Aorta (tissue), 5 donors: Measurements from ENCODE around the gene RGMB. TPM values are rescaled to one million over a fixed set of nuclear protein-coding genes. Genes with fewer than 3 reads are reported as not detected.

ENCODE experiments used
- ATAC-seq: fragments of 200-7000 bp; cut with Tn5 transposase; one replicate; pipeline ENCODE4 v1.9.1; 2022; ENCODE audit warnings: moderate library complexity; ENCODE audit not compliant: low FRiP score
- DNase-seq, 2 donors: peaks; one replicate each; pipeline ENCODE4 v3.0.0-alpha.2; 2020
- H3K27ac ChIP-seq, 2 donors: one replicate each; pipeline ENCODE4 v1.5.1; 2013; ENCODE audit warnings: low read length in 2 of 2, mild to moderate bottlenecking in 2 of 2, moderate library complexity in 2 of 2, control low read depth in 1 of 2, inconsistent platforms in 1 of 2, low read depth in 1 of 2
- H3K27me3 ChIP-seq, 2 donors: one replicate each; pipeline ENCODE4 v1.6.1; 2013; ENCODE audit warnings: control low read depth in 1 of 2, low read length in 1 of 2, mild to moderate bottlenecking in 1 of 2, moderate library complexity in 1 of 2; ENCODE audit not compliant: insufficient read depth in 2 of 2, control insufficient read depth in 1 of 2
- H3K36me3 ChIP-seq, 2 donors: one replicate each; pipeline ENCODE4 v1.6.1; 2013; ENCODE audit warnings: control low read depth in 1 of 2, low read length in 1 of 2, mild to moderate bottlenecking in 1 of 2; ENCODE audit not compliant: insufficient read depth in 2 of 2, control insufficient read depth in 1 of 2
- H3K4me1 ChIP-seq, 2 donors: one replicate each; pipeline ENCODE4 v1.6.1; 2013; ENCODE audit warnings: low read length in 2 of 2, control low read depth in 1 of 2, mild to moderate bottlenecking in 1 of 2, moderate library complexity in 1 of 2; ENCODE audit not compliant: insufficient read depth in 2 of 2, control insufficient read depth in 1 of 2
- H3K4me3 ChIP-seq, 2 donors: one replicate each; pipeline ENCODE4 v1.5.1; 2013; ENCODE audit warnings: low read length in 2 of 2, control low read depth in 1 of 2, mild to moderate bottlenecking in 1 of 2
- H3K9me3 ChIP-seq: one replicate; pipeline ENCODE4 v1.6.1; 2013; ENCODE audit warnings: mild to moderate bottlenecking, low read length; ENCODE audit not compliant: control insufficient read depth
- WGBS, 2 donors: extraction: QIAGEN DNeasy Blood & Tissue Kit; methylation state at CpG; one replicate each; pipeline ENCODE4 v1.1.7; 2013; 5-methylcytosine and 5-hydroxymethylcytosine counted together
- intact Hi-C, 2 donors: fragments of 100-400 bp; cut with DNase I; formaldehyde crosslinking; loops; one replicate each; pipeline versions ENCODE4 v1.14.2 to v1.15.0; 2022
- polyA plus RNA-seq, 2 donors: library from polyadenylated mRNA; stranded (reverse); fragments of 200-250 nt; gene quantifications; one replicate each; pipeline ENCODE4 v1.2.3, GENCODE V29; 2013
- total RNA-seq, 2 donors: library from RNA; stranded (reverse); fragmentation: NEBNext Ultra II Directional; extraction: Animal tissue kit (Norgen Biotek cat#: 25700); gene quantifications; one replicate each; pipeline ENCODE4 v1.2.1, GENCODE V29; 2021
- donor health status: healthy with polysubstance abuse.
- donor health status: Bipolar disorder and iron deficiency.
- donor health status: DM: no; HTN: no; CAD: no.
- donor health status: DM: no; HTN: no; CAD: no.
- donor health status: DM: yes; HTN: yes; CAD: no.

The RGMB gene
- total and polyA plus RNA-seq, 4 donors, result 1.5 to 13.9 (median 8.2) TPM

DNA sequence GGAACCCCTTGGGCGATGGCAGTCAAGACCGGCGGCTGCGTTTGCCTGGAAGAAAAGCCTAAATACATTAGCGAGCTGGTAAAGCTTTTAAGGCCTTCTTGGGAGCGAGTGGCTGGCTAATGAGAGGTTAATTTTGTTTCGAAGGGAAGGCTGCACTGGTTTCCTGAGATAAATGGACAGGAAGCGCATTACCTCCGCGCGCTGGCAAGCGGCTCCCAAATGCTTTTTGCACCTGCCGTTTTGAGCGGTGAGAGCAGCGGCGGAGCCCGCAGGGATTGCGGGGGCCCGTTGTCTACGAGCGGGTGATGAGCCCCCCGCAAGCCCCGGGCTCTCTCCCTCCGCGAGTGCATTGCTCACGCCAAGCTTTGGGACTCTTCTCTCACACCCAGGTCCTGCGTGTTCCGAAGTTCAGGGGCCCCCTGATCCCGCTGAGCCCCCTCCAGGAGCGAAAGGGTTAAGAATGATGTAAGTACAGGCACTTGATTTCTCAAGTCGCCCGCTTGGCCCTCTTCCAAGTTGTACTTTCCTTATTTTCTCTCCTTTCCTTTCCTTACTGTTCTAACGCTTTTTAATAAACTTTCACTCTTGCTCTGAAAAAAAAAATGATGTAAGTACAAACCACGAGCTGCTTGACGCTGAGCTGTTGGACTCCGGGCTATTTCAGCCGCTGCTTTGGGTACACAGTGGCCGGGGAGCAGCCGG, 3.1 kb upstream of the RGMB start:
- Histone ChIP-seq H3K27me3 (no peaks in the 10 kb centered on the region), H3K9me3 (no peaks in the 10 kb centered on the region), H3K4me1 (no peaks in the 10 kb centered on the region), H3K36me3 (no peaks in the 10 kb centered on the region), H3K27ac (no peak overlapping the region), H3K4me3 (peak overlapping the region; percentile 65 to 68)
- intact Hi-C loops, result loop anchor here in 1 of 2 donors (5.0 kb wide), 1 partner anchor 157 kb away; the partner anchor contains the start of gene CHD1
- DNase-seq, result peak; percentile 60 to 80
- WGBS, 2 donors, result 0% methylated on average over 39 of the region's 39 CpGs
- no peak for ATAC-seq

- DNase-seq (no peak), ATAC-seq (no peak)
- intact Hi-C loops, result loop anchor here in 1 of 2 donors (5.0 kb wide), 1 partner anchor 156 kb away; the partner anchor contains the start of gene CHD1
- WGBS, 2 donors, result 0% methylated on average over 6 of the region's 6 CpGs
- Histone ChIP-seq H3K4me1 (no peaks in the 10 kb centered on the region), H3K36me3 (no peaks in the 10 kb centered on the region), H3K4me3 (peak overlapping the region; percentile 65 to 68), H3K27ac (no peak overlapping the region), H3K9me3 (no peaks in the 10 kb centered on the region), H3K27me3 (no peaks in the 10 kb centered on the region)
Measured at GRCh38 chr5:98770911-98771322, 2.5 kb upstream of the RGMB start.

DNA sequence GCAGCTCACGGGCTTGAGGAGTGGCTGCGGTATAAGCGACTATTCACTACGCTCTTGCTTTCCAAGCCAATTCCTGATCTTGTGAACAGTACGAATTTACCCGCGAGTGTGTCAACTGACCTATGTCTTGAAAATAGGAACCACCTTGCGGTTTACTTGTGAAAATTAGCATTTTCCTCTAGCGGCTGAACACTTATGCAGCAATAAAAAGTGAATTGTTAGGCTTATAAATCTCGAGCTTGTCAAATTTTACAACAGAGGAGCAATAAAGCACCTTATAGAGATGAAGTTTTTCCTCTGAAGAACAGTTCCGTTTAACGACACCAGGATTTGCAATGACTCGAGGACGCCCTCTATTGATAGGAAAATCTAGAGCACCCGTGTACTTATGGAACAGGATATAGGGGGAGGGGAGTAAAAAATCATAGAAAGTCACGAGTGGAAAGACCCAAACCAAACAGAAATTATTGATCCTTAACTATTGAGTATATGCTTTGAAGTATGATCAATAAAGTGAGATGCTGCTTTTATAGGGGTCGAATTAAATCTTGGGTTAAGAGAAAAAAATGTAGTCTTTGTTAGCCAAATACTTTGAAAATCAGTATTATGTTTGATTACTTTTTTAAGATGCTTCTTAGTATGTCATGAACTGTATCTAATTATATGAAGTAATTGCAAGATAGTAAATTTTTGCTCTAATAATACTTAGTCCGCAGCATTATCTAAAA, 1.9 kb upstream of the RGMB start:
- Histone ChIP-seq H3K27ac (no peak overlapping the region), H3K36me3 (no peaks in the 10 kb centered on the region), H3K27me3 (no peaks in the 10 kb centered on the region), H3K9me3 (no peaks in the 10 kb centered on the region), H3K4me1 (no peaks in the 10 kb centered on the region), H3K4me3 (peak overlapping the region; percentile 65 to 68)
- DNase-seq, result no peak
- 3% methylated on average over 18 of the region's 18 CpGs for WGBS, 2 donors
- intact Hi-C loops, result loop anchor here in 1 of 2 donors (5.0 kb wide), 1 partner anchor 156 kb away; the partner anchor contains the start of gene CHD1
- ATAC-seq, result peak; percentile 52

- no peaks in the 10 kb centered on the region for H3K36me3 ChIP-seq
- DNase-seq (peak; percentile 79 to 89), ATAC-seq (peak; percentile 67)
- 5 to 6% methylated on average over 34 of the region's 34 CpGs for WGBS, 2 donors
- peak overlapping the region in 1 of 2 donors; percentile 60 for H3K27ac ChIP-seq
- no peaks in the 10 kb centered on the region for H3K4me1 ChIP-seq
- no peaks in the 10 kb centered on the region for H3K27me3 ChIP-seq
- no peaks in the 10 kb centered on the region for H3K9me3 ChIP-seq
- intact Hi-C loops, result loop anchor here in 1 of 2 donors (5.0 kb wide), 1 partner anchor 155 kb away; the partner anchor contains the start of gene CHD1
- peak overlapping the region in 1 of 2 donors; percentile 4 for H3K4me3 ChIP-seq
Measured at GRCh38 chr5:98772415-98773213, 849 bp upstream of the RGMB start.

DNA sequence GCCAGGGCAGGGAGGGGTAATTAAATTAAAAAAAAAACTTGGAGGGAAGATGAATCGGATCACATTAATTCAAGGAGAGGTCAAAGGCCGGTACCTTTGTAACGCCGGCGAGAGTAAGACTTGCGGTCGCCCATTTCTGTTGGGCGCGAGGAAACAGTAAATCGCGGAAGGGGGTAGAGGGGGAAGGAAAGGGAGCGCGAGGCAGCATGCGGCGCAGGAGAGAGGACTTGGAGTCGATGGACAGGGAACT, 324 bp upstream of the RGMB start:
- H3K4me1 ChIP-seq, result no peaks in the 10 kb centered on the region
- intact Hi-C loops, result loop anchor here in 1 of 2 donors (5.0 kb wide), 1 partner anchor 154 kb away; the partner anchor contains the start of gene CHD1
- no peak for DNase-seq
- peak overlapping the region in 1 of 2 donors; percentile 4 for H3K4me3 ChIP-seq
- 0% methylated on average over 16 of the region's 16 CpGs for WGBS, 2 donors
- H3K9me3 ChIP-seq, result no peaks in the 10 kb centered on the region
- no peak overlapping the region for H3K27ac ChIP-seq
- no peaks in the 10 kb centered on the region for H3K36me3 ChIP-seq
- ATAC-seq, result no peak
- no peaks in the 10 kb centered on the region for H3K27me3 ChIP-seq

- intact Hi-C loops, result loop anchor here in 1 of 2 donors (5.0 kb wide), 1 partner anchor 153 kb away; the partner anchor contains the start of gene CHD1
- no peaks in the 10 kb centered on the region for H3K27me3 ChIP-seq
- ATAC-seq (peak; percentile 48), DNase-seq (peak; percentile 64 to 86)
- H3K4me1 ChIP-seq, result no peaks in the 10 kb centered on the region
- peak overlapping the region; percentile 24 to 83 for H3K27ac ChIP-seq
- 1% methylated on average over 52 to 64 of the region's 64 CpGs for WGBS, 2 donors
- H3K4me3 ChIP-seq, result peak overlapping the region; percentile 65 to 89
- no peaks in the 10 kb centered on the region for H3K9me3 ChIP-seq
- no peaks in the 10 kb centered on the region for H3K36me3 ChIP-seq
Measured at GRCh38 chr5:98774192-98775033, 950 bp downstream of the RGMB start.

DNA sequence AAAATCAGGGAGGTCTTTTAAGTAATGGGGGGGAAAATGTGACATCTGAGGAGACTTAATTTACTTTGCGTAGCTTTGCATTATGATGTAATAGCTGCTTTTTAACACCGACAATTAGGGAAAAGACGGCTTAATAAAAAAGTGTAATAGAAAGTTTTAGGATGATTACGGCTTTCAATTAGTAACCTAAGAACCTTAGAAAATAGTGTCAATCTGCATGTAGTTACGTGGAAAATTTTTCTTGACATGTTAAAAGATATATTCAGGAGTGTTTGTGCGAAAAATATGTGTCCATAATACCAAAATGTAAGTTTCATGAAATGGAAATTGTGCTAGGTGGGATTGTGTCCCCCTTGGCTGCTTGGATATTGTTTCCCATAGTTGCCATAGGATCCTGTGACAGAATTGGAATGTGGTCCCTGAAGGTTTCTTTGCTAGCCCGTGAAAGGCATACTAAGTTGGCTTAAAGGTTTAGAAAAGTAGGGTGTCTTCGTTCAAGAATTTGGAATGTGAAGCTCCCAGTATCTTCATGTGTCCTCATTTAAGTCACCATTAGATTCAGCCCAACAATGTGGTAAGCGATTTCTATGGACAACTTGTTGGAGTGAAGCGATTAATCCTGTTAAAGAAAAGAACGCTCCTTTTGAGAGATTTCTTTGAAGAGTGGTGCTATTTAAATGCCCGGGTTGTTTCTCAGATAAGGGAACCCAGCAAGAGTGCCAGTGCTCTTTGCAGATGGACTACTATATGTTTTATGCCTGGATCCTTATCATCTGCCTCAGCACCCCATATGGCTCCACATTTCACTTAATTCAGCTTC, 2.0 kb downstream of the RGMB start:
- Histone ChIP-seq H3K27ac (no peak overlapping the region), H3K27me3 (no peaks in the 10 kb centered on the region), H3K4me3 (no peak overlapping the region), H3K36me3 (no peaks in the 10 kb centered on the region), H3K4me1 (peaks cover 0 to 2% of the 10 kb centered on the region in 2 donors), H3K9me3 (no peaks in the 10 kb centered on the region)
- 89 to 90% methylated on average over 12 of the region's 12 CpGs for WGBS, 2 donors
- DNase-seq (no peak), ATAC-seq (no peak)
- intact Hi-C loops, result no loop called here
